Ascending aorta (tissue), 2 donors: ENCODE measurements around the gene OXT. TPM values are rescaled to one million over a fixed set of nuclear protein-coding genes. Genes with fewer than 3 reads are reported as not detected.
A peak's percentile ranks its signal among the peaks of the same experiment; 100 is the strongest.

Source experiments
- DNase-seq, 2 donors: peaks; one replicate each; pipeline ENCODE4 v3.0.0-alpha.2; 2019; ENCODE audit warnings: low spot score in 2 of 2
- H3K27ac ChIP-seq, 2 donors: fragments of 200-600 bp; sonication (generic); one replicate each; pipeline ENCODE4 v1.5.1; 2016 to 2017; ENCODE audit warnings: mild to moderate bottlenecking in 1 of 2
- H3K27me3 ChIP-seq: fragments of 200-600 bp; sonication (generic); one replicate; pipeline ENCODE4 v1.5.1; 2017
- H3K36me3 ChIP-seq, 2 donors: fragments of 200-600 bp; sonication (generic); one replicate each; pipeline ENCODE4 v1.5.1; 2016
- H3K4me1 ChIP-seq, 2 donors: fragments of 200-600 bp; sonication (generic); one replicate each; pipeline ENCODE4 v1.5.1; 2016 to 2017; ENCODE audit warnings: mild to moderate bottlenecking in 1 of 2
- H3K4me3 ChIP-seq, 2 donors: fragments of 200-600 bp; sonication (generic); one replicate each; pipeline ENCODE4 v1.5.1; 2016 to 2017; ENCODE audit warnings: mild to moderate bottlenecking in 1 of 2
- H3K9me3 ChIP-seq, 2 donors: fragments of 200-600 bp; sonication (generic); one replicate each; pipeline ENCODE4 v1.5.1; 2016
- intact Hi-C: fragments of 100-400 bp; cut with DNase I; formaldehyde crosslinking; loops from one replicate; pipeline ENCODE4 v1.15.1; 2023
- total RNA-seq: library from RNA; depleted of rRNA; stranded (reverse); fragments of >200 nt; gene quantifications from one replicate; pipeline ENCODE4 v1.1.0, GENCODE V29; 2016
- TF ChIP-seq, protein P1 (sequence below), 3 experiments: fragments of 200-600 bp in 2 of 3; fragments of 450-650 bp in 1 of 3; sonication (generic) in 2 of 3; IDR thresholded peaks; one replicate each; pipeline ENCODE4 v1.5.1; 2016 to 2019; ENCODE audit warnings: antibody characterized with exemption in 3 of 3, mild to moderate bottlenecking in 1 of 3, moderate library complexity in 1 of 3

Gene OXT
- total RNA-seq, 1 donor from 2014 or later: not detected

GRCh38 chr20:3045816-3046676, 25.4 kb upstream of the OXT start, which contains the start of gene MRPS26:
TSS of gene MRPS26 (plus strand) at chr20:3046052. CDS start at chr20:3046069, 17 bp downstream.
- TF ChIP-seq, protein P1, sequence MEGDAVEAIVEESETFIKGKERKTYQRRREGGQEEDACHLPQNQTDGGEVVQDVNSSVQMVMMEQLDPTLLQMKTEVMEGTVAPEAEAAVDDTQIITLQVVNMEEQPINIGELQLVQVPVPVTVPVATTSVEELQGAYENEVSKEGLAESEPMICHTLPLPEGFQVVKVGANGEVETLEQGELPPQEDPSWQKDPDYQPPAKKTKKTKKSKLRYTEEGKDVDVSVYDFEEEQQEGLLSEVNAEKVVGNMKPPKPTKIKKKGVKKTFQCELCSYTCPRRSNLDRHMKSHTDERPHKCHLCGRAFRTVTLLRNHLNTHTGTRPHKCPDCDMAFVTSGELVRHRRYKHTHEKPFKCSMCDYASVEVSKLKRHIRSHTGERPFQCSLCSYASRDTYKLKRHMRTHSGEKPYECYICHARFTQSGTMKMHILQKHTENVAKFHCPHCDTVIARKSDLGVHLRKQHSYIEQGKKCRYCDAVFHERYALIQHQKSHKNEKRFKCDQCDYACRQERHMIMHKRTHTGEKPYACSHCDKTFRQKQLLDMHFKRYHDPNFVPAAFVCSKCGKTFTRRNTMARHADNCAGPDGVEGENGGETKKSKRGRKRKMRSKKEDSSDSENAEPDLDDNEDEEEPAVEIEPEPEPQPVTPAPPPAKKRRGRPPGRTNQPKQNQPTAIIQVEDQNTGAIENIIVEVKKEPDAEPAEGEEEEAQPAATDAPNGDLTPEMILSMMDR (IDR thresholded peaks at IDR 0.05): no peak
- intact Hi-C loops: loop anchor here (1.0 to 10.0 kb wide), 8 partner anchors 126 to 1151 kb away; partner anchors contain the start of genes DDRGK1, DNAAF9, IDH3B and LZTS3
- H3K36me3 ChIP-seq: peaks cover 14 to 24% of the 10 kb centered on the region in 2 donors
- peak; percentile 55 to 94 for DNase-seq
- H3K27ac ChIP-seq: peak within 1 kb of the TSS; percentile 91 to 92
- peak within 1 kb of the TSS; percentile 89 to 93 for H3K4me3 ChIP-seq
- no peaks in the 10 kb centered on the region for H3K9me3 ChIP-seq
- no peaks in the 10 kb centered on the region for H3K27me3 ChIP-seq
- peaks cover 7 to 21% of the 10 kb centered on the region in 2 donors for H3K4me1 ChIP-seq

GRCh38 chr20:3046677-3047462, 24.6 kb upstream of the OXT start:
- peak overlapping the region; percentile 91 to 92 for H3K27ac ChIP-seq
- no peaks in the 10 kb centered on the region for H3K9me3 ChIP-seq
- TF ChIP-seq, protein P1 (IDR thresholded peaks at IDR 0.05): no peak
- no peaks in the 10 kb centered on the region for H3K27me3 ChIP-seq
- no peak for DNase-seq
- peak overlapping the region; percentile 89 to 93 for H3K4me3 ChIP-seq
- H3K36me3 ChIP-seq: peaks cover 14 to 24% of the 10 kb centered on the region in 2 donors
- H3K4me1 ChIP-seq: peaks cover 7 to 17% of the 10 kb centered on the region in 2 donors
- intact Hi-C loops: loop anchor here (5.0 to 10.0 kb wide), 6 partner anchors 125 to 1152 kb away; partner anchors contain the start of genes DNAAF9, IDH3B, LZTS3 and PCED1A

GRCh38 chr20:3047486-3048419, 23.7 kb upstream of the OXT start:
- TF ChIP-seq, protein P1 (IDR thresholded peaks at IDR 0.05): no peak
- Histone ChIP-seq H3K4me1 (peaks cover 7 to 8% of the 10 kb centered on the region in 2 donors), H3K4me3 (peak overlapping the region in 1 of 2 donors; percentile 93), H3K9me3 (no peaks in the 10 kb centered on the region), H3K36me3 (peaks cover 14 to 24% of the 10 kb centered on the region in 2 donors), H3K27me3 (no peaks in the 10 kb centered on the region), H3K27ac (no peak overlapping the region)
- intact Hi-C loops: loop anchor here (5.0 to 10.0 kb wide), 6 partner anchors 125 to 1153 kb away; partner anchors contain the start of genes DNAAF9, IDH3B, LZTS3 and PCED1A
- DNase-seq: no peak

GRCh38 chr20:3051385-3052019, 19.9 kb upstream of the OXT start:
- no peak for DNase-seq
- Histone ChIP-seq H3K4me3 (no peak overlapping the region), H3K9me3 (no peaks in the 10 kb centered on the region), H3K36me3 (peaks cover 14 to 24% of the 10 kb centered on the region in 2 donors), H3K27me3 (no peaks in the 10 kb centered on the region), H3K27ac (no peak overlapping the region), H3K4me1 (peaks cover 6 to 8% of the 10 kb centered on the region in 2 donors)
- TF ChIP-seq, protein P1 (IDR thresholded peaks at IDR 0.05): no peak
- intact Hi-C loops: loop anchor here (2.0 kb wide), 1 partner anchor 63 kb away; no protein-coding TSS in a partner anchor
